ENCODE results near the gene HOXB5.

The HOXB5 gene

DNA sequence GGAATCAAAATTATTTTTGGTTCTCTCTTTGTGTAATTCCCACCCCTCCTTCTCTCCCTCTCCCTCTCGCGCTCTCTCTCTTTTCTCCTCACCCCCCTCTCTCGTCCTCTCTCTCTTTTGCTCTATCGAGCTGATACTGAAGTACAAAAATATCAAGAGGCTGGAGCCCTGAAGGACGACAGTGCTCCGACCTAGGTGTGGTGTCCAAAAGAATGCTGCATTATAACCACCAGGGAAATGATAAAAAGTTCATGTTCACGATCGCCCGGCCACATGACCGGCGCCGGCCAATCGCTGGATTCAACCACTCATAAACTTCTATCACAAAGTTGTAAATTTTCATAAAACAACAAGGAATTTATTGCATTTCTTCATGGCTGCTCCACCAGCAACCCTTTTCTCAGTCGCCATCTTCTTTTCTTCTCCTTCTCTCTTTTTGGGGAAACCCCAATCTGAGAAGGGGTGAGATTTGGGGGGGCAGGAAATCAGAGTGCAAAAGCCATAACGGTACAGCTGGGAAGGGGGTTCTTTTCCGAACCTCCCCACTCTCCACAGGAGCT is 11.3 kb upstream of the HOXB5 start, which contains the start of gene HOXB6:
Gene HOXB6 (minus strand): TSS at position 217 of the 560 bp plus-strand sequence. CDS start 6,836 bp downstream, outside the sequence.
- H3K4me3 ChIP-seq (replicated peaks; ENCODE audit: low read depth, low read length) = peak within 1 kb of the TSS; percentile 22
- no peak for DNase-seq (ENCODE audit: low read depth)

DNA sequence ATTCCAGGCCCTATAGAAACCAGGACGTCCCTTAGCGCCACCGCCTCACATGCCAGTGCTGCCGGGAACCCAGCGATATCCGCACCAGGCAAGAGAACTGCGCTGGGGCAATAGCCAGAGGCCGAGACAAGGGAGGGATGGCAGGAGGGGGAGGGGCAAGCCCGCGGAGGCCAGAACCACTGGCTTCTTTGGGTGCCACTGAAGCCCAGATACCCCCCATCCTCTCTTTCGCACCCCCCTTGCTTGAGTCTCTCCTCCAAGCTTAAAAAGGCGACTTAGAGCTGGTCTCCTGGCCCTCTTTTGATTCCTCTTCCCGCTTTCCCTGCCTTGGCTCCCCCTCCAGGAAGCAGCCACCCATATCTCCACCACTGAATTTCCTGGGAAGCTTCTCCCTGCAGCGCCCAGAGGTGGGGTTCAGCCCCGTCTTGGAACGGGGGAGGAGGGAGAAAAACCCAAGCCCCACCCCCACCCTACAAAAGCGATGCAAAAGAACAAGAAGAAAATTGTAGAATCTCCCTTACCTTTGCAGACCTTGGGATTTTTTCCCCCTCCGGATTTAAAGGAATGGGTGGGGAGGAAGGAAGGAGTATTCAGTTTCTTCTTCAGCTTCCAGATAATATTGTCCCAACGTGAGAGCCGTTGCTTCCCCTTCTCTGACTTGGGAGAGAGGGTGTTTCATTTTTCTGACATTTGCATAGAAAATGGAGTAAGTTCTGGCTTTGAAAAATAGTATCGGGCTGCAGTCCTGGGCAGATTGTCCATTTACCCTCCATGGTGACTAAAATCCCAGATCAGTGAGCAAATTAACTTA is 10.6 kb upstream of the HOXB5 start:
- H3K4me3 ChIP-seq (replicated peaks; ENCODE audit: low read depth, low read length) = peak overlapping the region; percentile 22
- TF ChIP-seq, protein P1, sequence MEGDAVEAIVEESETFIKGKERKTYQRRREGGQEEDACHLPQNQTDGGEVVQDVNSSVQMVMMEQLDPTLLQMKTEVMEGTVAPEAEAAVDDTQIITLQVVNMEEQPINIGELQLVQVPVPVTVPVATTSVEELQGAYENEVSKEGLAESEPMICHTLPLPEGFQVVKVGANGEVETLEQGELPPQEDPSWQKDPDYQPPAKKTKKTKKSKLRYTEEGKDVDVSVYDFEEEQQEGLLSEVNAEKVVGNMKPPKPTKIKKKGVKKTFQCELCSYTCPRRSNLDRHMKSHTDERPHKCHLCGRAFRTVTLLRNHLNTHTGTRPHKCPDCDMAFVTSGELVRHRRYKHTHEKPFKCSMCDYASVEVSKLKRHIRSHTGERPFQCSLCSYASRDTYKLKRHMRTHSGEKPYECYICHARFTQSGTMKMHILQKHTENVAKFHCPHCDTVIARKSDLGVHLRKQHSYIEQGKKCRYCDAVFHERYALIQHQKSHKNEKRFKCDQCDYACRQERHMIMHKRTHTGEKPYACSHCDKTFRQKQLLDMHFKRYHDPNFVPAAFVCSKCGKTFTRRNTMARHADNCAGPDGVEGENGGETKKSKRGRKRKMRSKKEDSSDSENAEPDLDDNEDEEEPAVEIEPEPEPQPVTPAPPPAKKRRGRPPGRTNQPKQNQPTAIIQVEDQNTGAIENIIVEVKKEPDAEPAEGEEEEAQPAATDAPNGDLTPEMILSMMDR (IDR thresholded peaks at IDR 0.05; ENCODE audit: low read length, missing control alignments) = no peak
- DNase-seq (ENCODE audit: low read depth) = no peak

More for the DNA sequence above, 11.3 kb upstream of the HOXB5 start, which contains the start of gene HOXB6:
- TF ChIP-seq, protein P1 (IDR thresholded peaks at IDR 0.05; ENCODE audit: low read length, missing control alignments) = no peak

DNA sequence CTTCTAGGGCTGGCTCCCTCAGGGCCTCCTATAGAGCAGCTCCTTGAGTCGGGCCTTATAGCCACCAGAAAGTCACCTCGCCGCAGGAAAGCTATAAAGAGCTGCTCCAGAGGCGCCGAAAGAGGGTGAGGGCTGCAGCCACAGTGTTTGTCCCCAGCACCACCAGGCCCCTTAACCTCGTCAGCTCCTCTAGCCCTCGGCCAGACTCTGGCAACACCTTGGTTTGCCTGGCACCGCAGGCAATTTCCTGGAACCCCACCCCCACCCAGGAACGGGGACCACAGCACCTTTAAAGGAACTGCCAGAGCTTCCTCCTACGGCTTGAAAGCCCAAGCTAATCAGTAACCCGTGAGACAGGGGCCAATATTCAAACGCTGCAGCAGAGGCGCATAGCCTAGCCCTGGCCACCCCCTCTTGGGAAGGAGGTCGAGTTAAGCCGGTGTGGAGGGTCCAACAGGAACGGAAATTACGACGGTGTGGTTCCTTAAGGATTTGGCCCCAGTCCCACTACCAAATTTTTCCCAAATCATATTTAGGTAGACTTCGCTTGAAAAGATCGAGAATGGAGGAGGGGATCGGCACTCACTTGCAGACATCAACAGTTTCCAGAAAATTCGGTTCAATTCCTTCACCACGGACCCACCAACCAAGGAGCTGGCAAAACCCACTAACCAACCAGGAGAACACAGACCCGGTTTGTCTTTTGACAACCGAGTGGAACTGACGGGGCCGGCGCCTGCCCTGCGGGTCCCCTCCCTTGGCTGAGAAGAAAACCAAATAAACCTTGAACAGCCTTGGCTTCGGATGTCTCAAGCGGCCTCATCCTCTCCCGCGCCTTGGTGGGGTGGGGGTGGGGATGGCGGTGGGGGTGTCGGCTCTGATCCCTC is 8.2 kb upstream of the HOXB5 start:
- H3K4me3 ChIP-seq (replicated peaks; ENCODE audit: low read depth, low read length) = no peak overlapping the region
- DNase-seq (ENCODE audit: low read depth) = no peak
- TF ChIP-seq, protein P1 (IDR thresholded peaks at IDR 0.05; ENCODE audit: low read length, missing control alignments) = no peak

DNA sequence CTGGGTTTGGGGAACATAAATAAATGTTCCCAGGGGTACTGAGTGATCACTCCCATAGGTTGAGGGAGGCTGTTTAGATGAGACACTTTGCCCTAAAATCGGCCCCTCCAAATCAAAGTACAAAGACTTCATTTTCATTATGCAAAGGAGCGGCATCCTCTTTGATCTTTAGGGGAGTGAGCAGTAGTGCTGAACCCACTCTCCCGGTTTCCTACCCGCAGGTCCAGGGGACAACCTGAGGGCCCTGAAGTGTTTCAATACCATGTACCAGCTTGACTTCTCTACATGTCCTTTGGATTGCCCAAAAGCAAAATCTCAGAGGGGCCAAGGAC is 7.6 kb upstream of the HOXB5 start:
- H3K4me3 ChIP-seq (replicated peaks; ENCODE audit: low read depth, low read length) = no peak overlapping the region
- TF ChIP-seq, protein P1 (IDR thresholded peaks at IDR 0.05; ENCODE audit: low read length, missing control alignments) = no peak
- no peak for DNase-seq (ENCODE audit: low read depth)

DNA sequence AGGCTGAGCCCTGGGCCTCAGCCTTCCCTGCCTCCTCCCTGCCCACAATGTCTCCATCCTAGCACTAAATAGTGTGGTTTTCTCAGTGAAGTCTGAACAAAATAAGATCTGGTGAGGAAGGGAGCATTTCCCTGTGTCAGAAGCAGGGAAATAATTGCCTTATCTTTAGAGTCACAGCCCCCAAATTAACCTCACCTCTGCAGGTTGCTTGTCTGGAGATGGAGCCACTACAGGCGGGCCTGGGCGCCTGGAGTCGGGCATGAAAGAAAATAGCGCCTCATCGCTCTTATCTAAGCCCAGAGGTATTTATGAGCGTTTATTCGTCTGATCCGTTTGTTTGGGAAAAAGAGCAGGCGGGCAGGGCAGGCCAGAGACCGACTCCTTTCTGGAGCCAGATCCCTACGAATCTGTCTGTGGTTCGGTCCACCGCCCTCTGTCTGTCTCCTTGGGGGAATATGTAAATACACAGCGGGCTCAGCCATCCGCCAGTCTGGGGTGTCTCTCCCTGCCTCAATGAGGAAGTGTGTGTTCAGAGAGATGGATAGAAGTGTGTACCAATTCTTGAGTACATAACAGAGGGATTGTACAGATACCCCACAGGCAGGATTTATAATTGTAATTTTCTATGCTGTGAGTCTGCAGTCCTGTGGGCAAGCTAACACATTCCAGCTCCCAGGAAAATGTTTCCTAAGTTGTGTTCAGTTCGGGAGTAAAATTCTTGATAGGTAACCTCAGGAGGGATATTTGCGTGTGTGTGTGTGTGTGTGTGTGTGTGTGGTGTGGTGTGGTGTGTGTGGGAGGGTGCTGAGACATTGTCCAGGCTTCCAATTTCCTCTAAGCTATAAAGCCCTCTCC is 6.9 kb upstream of the HOXB5 start:
- TF ChIP-seq, protein P1 (IDR thresholded peaks at IDR 0.05; ENCODE audit: low read length, missing control alignments) = no peak
- DNase-seq (ENCODE audit: low read depth) = no peak
- no peak overlapping the region for H3K4me3 ChIP-seq (replicated peaks; ENCODE audit: low read depth, low read length)

DNA sequence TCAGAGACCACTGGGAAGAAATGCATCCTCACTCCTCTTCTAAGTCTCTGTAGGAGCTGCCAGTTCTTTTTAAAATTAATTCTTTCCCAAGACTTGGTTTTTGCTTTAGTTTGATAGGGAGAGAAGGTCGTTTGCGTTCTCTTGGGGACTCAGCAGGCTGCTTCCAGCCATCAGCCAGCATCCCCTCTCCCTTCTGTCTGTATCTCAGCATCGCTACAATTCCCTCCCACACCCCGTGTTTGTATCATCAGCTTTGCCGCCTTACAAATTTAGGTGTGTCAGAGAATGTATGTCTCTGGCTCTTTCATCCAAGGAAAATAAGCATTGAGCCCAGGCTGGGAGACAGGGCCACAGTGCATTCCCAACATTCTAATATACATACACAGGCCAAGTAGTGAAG is 5.8 kb upstream of the HOXB5 start:
- TF ChIP-seq, protein P1 (IDR thresholded peaks at IDR 0.05; ENCODE audit: low read length, missing control alignments) = no peak
- H3K4me3 ChIP-seq (replicated peaks; ENCODE audit: low read depth, low read length) = no peak overlapping the region

More for the DNA sequence above, 5.8 kb upstream of the HOXB5 start:
- no peak for DNase-seq (ENCODE audit: low read depth)
